D721Med (cell line): ENCODE results near the gene IP6K3.

ENCODE experiments used
- DNase-seq: peaks from one replicate; pipeline ENCODE4 v3.0.0; 2011; ENCODE audit warnings: low spot score; ENCODE audit not compliant: insufficient read length
- FAIRE-seq: peaks from 2 replicates; lab custom pipeline; 2011; peaks lifted over from hg19 to GRCh38; lab: Jason Lieb, UNC
- CTCF ChIP-seq: IDR thresholded peaks from 2 replicates; pipeline ENCODE4 v1.5.1; 2012; ENCODE audit warnings: mild to moderate bottlenecking, control low read depth; ENCODE audit not compliant: insufficient read depth; ENCODE audit errors: missing control alignments

Gene IP6K3

DNA sequence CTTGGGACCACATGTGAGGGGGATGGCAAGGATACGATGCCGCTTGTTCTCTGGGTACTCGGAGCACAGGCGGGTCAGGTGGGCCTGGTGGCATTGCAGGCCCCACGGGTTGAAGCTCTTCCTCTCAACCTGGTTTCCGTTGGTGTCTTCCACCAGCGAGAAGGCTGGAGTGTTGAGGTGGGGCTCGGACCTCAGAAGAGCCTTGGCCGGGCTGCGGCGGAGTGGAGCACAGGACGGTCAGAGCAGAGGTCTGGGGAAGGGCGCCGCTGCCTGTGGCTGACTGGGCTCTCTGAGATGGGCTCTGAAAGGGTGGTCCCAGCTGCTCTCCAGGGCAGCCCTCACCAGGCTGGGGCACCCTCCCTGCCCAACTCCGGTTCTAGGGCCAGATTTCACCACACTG lies 20.0 kb downstream of the IP6K3 start:
- no peak for FAIRE-seq
- no peak for TF ChIP-seq CTCF
- DNase-seq, result no peak

GRCh38 chr6:33725891-33726673 lies 20.6 kb downstream of the IP6K3 start:
- FAIRE-seq (peak; percentile 82), DNase-seq (peak; percentile 92)
- no peak for TF ChIP-seq CTCF

DNA sequence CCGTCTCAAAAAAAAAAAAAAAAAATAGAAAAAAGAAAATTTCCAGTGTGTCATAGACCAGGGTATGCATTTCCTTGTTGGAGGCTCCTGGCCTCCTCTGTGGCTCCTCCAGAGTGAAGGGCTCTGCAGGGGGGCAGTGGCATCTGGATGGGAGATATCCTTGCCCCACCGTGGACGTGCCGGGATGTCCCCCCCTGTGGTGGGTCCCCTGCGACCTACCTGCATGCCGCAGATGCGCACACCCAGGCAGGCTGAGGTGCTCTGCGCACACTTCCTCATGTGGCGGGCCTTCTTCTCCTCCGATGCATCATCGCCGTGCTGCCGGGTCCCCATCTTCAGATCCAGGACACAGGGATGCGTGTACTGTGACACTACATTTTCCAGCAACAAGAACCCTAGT lies 21.5 kb downstream of the IP6K3 start:
- TF ChIP-seq CTCF, result no peak
- FAIRE-seq (no peak), DNase-seq (no peak)

DNA sequence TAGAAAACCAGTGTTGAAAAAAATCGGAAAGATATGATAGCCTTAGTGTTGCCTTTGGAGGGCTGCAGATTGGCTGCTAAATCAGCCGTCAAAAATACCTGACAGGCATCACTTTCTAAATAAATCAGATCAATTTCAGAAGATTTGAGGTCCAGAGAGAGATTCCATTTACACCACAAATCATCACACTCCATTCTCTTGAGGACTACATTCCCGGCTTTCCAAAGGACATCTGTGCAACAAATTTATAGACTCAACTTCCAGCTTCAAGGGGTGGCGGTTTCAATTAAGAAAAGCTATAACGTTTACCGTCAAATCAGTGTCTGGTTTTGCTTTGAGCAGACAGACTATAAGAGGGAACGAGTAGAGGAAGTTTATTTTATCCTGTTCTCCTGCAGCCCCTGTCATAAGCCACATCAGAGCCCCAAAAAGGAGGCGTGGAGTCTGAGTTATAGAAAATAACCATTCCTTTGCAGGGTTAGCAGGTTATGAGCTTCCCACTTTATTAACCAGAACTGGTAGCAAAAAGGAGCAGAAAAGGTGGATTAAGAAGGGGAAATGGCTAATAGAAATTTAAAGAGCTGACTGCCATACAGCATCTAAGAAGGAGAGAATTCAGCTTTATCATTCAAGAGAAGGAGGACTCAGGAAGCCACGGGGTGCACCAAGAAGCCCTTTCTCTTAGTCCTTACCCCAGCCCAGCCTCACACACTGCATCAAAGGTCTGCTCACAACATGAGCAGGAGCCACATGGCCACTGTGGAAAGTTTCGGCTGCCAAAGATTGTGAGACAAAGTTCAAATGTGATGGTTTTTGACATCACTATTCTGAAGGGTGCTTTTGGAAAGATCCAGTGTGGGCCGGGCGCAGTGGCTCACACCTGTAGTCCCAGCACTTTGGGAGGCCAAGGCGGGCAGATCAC lies 22.3 kb downstream of the IP6K3 start:
- TF ChIP-seq CTCF, result no peak
- FAIRE-seq, result no peak

DNA sequence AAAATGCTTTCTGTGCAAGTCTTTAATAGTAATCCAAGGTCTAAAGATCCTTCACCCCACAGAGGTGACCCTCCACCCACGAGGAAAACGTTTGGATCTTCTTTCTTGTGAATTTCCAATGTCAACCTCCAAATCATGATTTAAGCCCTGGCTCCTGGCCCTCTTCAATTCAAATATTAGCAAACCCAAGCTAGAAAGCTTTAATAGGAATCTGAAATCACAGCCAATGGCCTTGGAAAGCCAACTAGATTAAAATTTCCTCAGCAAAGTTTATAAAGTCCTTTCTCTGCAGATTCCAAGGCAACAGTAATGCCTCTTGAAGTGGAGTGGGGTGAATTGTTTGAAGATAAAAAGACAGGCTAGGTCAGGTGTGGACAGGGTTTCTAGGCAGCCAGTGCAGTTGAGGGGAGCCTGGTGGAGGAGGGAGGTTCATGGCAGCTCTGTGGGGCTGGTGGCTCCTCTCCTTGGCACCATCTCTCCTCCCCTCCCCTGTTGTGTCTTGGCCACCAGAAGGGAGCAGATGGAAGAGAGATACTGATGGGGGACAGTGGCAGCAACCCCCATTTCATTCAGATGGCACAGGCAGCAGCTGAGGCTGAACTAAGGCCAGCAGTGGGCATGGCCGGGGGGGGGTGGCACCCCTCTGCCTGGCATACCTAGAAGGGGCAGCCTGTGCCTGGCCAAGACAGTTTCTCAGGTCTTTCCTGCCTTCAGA lies 23.2 kb downstream of the IP6K3 start:
- DNase-seq (no peak), FAIRE-seq (no peak)
- no peak for TF ChIP-seq CTCF

More for the DNA sequence above, 22.3 kb downstream of the IP6K3 start:
- no peak for DNase-seq

GRCh38 chr6:33722103-33722623 lies 24.5 kb downstream of the IP6K3 start:
- FAIRE-seq, result no peak
- DNase-seq, result no peak
- TF ChIP-seq CTCF, result no peak
